Fibroblast of lung (primary cell): ENCODE results near the gene BMPR1A.

Experiments
- CTCF ChIP-seq, 2 donors: IDR thresholded peaks in 1 of 2; conservative IDR thresholded peaks in 1 of 2; 1 replicate in 1 of 2; 2 replicates in 1 of 2; pipeline ENCODE4 v1.5.1; 2011 to 2012; ENCODE audit warnings: low read length in 2 of 2, control low read depth in 1 of 2, inconsistent platforms in 1 of 2, low read depth in 1 of 2, mild to moderate bottlenecking in 1 of 2
- EZH2 ChIP-seq: IDR thresholded peaks from 2 replicates; pipeline ENCODE4 v1.5.1; 2012; ENCODE audit warnings: low read length, control low read depth, mild to moderate bottlenecking; ENCODE audit errors: missing control alignments

GRCh38 chr10:86959737-86960002, 203.3 kb downstream of the BMPR1A start:
- TF ChIP-seq CTCF (conservative IDR thresholded peaks at IDR 0.05 in 1 of 2, IDR thresholded peaks at IDR 0.05 in 1 of 2; ENCODE audit: low read depth in 1 of 2, low read length in 2 of 2): no peak
- TF ChIP-seq EZH2: no peak
